ENCODE results near the gene MPP1. TPM values are rescaled to one million over a fixed set of nuclear protein-coding genes. Genes with fewer than 3 reads are reported as not detected.
A peak's percentile ranks its signal among the peaks of the same experiment; 100 is the strongest.

Gene MPP1
- total and polyA plus RNA-seq, 9 of the 15 experiments (the other 6 are each of a cell fraction or from before 2014, with no cell fraction given), result 227 to 395 (median 283) TPM

- TF ChIP-seq SMARCB1 (IDR thresholded peaks at IDR 0.05; ENCODE audit: insufficient read length, low read depth), result no peak
- TF ChIP-seq ARID3A (IDR thresholded peaks at IDR 0.05; ENCODE audit: borderline replicate concordance, low read depth, low read length), result no peak
- TF ChIP-seq ZNF512 (tag; IDR thresholded peaks at IDR 0.05), result no peak
- no peak for TF ChIP-seq CCAR2 (IDR thresholded peaks at IDR 0.05; ENCODE audit: low read depth, low read length)
- no peak for TF ChIP-seq ZBED1 (IDR thresholded peaks at IDR 0.05)
- TF ChIP-seq CBFA2T3 (IDR thresholded peaks at IDR 0.05), result peak; percentile 92
- no peak for TF ChIP-seq VEZF1 (CRISPR knock-in tag; IDR thresholded peaks at IDR 0.05)
- no peak for TF ChIP-seq MED1 (CRISPR knock-in tag; IDR thresholded peaks at IDR 0.05; ENCODE audit: borderline replicate concordance)
- TF ChIP-seq SMAD2 (IDR thresholded peaks at IDR 0.05; ENCODE audit: low read depth, low read length), result no peak
- TF ChIP-seq SRSF3 (IDR thresholded peaks at IDR 0.05; ENCODE audit: insufficient read depth, low read length), result no peak
- no peak for TF ChIP-seq POLR2H (tag; IDR thresholded peaks at IDR 0.05; ENCODE audit: low read depth)
- TF ChIP-seq L3MBTL2 (IDR thresholded peaks at IDR 0.05), result no peak
- TF ChIP-seq ZNF764 (CRISPR knock-in tag; IDR thresholded peaks at IDR 0.05; ENCODE audit: low read depth), result no peak
- TF ChIP-seq ZBTB43 (CRISPR knock-in tag; IDR thresholded peaks at IDR 0.05), result no peak
- TF ChIP-seq FOXO4 (CRISPR knock-in tag; IDR thresholded peaks at IDR 0.05), result no peak
- TF ChIP-seq YBX1 (IDR thresholded peaks at IDR 0.05), result no peak
- no peak for TF ChIP-seq RUNX1 (IDR thresholded peaks at IDR 0.05; ENCODE audit: low read depth)
- TF ChIP-seq ZNF408 (CRISPR knock-in tag; IDR thresholded peaks at IDR 0.05; ENCODE audit: low read depth), result no peak
- TF ChIP-seq ZBTB26 (CRISPR knock-in tag; IDR thresholded peaks at IDR 0.05), result no peak
Observed at GRCh38 chrX:154751669-154752271, 53.5 kb downstream of the MPP1 start (continued).
